Measurements from ENCODE around the gene ACOX1. TPM values are rescaled to one million over a fixed set of nuclear protein-coding genes. Genes with fewer than 3 reads are reported as not detected.
A peak's percentile ranks its signal among the peaks of the same experiment; 100 is the strongest.

Gene ACOX1
- total RNA-seq, 4 donors from 2014 or later = 45.3 to 57.4 (median 48.9) TPM

DNA sequence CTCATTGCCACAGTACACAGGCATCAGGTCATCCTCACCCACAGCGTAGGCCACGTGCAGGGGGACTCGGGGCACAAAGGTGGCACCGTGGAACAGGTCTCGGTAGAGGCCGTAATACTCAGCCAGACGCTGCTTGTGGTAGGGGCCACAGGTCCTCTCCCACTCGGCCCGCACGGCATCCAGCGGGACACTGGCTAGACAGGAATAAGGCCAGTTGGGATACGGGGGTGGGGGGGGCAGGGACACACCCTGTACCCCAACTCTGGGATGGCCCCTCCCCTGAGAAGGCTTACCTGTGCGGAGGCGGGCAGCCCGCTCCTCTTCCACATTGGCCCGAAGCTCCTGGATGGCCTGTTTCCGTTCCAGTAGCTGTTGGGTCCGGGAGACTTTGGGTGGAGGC lies 77.2 kb downstream of the ACOX1 start:
- Histone ChIP-seq H3K27ac (replicated peaks in 1 of 4) (no peak overlapping the region), H3K4me3 (no peak overlapping the region), H3K36me3 (peaks cover 33 to 57% (median 56%) of the 10 kb centered on the region in 4 donors), H3K4me1 (peaks cover 17 to 41% (median 36%) of the 10 kb centered on the region in 4 donors), H3K9me3 (no peaks in the 10 kb centered on the region), H3K27me3 (no peaks in the 10 kb centered on the region)
- DNase-seq (ENCODE audit: extremely low spot score) = no peak
- TF ChIP-seq POLR2A (IDR thresholded peaks at IDR 0.05; ENCODE audit: low read depth) = no peak
- TF ChIP-seq, protein P1, sequence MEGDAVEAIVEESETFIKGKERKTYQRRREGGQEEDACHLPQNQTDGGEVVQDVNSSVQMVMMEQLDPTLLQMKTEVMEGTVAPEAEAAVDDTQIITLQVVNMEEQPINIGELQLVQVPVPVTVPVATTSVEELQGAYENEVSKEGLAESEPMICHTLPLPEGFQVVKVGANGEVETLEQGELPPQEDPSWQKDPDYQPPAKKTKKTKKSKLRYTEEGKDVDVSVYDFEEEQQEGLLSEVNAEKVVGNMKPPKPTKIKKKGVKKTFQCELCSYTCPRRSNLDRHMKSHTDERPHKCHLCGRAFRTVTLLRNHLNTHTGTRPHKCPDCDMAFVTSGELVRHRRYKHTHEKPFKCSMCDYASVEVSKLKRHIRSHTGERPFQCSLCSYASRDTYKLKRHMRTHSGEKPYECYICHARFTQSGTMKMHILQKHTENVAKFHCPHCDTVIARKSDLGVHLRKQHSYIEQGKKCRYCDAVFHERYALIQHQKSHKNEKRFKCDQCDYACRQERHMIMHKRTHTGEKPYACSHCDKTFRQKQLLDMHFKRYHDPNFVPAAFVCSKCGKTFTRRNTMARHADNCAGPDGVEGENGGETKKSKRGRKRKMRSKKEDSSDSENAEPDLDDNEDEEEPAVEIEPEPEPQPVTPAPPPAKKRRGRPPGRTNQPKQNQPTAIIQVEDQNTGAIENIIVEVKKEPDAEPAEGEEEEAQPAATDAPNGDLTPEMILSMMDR (IDR thresholded peaks at IDR 0.05) = no peak
- TF ChIP-seq EP300 (IDR thresholded peaks at IDR 0.05) = no peak
- TF ChIP-seq POLR2AphosphoS5 (IDR thresholded peaks at IDR 0.05) = no peak
- 74% methylated on average over 4 of the region's 18 CpGs for WGBS
- intact Hi-C loops (cut with DNase I) = no loop called here

DNA sequence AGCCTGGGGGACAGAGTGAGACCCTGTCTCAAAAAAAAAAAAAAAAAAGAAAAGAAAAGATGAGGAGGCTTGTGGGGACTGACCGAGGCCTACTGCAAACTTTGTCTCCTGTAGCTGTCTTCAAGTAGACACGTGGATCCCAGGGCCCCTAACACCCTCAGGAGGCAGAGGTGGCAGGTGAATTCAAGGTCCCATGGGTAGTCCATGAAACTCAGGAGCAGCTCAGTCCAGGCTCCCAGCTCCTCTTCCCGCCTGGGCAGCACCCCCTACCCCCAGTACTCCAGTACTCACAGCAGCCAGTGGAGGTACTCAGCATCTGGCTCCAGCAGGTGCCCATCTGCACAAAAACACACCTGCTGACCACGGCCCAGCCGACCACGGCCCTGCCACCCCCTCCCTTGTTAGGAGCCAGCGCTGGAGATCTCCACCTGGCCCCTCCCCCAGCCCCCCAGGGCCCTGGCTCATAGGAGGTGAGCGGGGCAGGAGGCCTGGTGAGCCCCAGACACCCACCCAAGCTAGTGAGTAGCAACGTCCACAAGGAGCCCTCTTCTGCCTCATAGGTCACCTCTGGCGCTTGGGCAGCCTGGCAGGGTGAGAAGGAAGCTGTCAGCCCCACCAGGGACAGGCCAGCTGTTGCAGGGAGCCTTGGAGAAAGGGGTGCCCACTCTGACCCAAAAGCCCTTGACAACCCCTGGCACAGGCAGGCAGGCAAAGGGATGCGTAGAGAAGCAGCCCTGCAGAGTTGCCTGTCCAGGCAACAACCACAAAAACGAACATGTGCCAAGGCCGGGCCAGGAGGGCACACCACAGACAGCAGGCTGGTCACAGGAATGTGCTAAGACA lies 78.1 kb downstream of the ACOX1 start:
- Histone ChIP-seq H3K9me3 (no peaks in the 10 kb centered on the region), H3K4me1 (peaks cover 18 to 42% (median 37%) of the 10 kb centered on the region in 4 donors), H3K36me3 (peaks cover 33 to 57% (median 56%) of the 10 kb centered on the region in 4 donors), H3K4me3 (no peak overlapping the region), H3K27ac (replicated peaks in 1 of 4) (no peak overlapping the region), H3K27me3 (no peaks in the 10 kb centered on the region)
- intact Hi-C loops (cut with DNase I) = no loop called here
- WGBS = 81% methylated on average over 9 of the region's 13 CpGs
- TF ChIP-seq EP300 (IDR thresholded peaks at IDR 0.05) (no peak), POLR2A (IDR thresholded peaks at IDR 0.05; ENCODE audit: low read depth) (no peak), POLR2AphosphoS5 (IDR thresholded peaks at IDR 0.05) (no peak)
- TF ChIP-seq, protein P1 (IDR thresholded peaks at IDR 0.05) = no peak
- DNase-seq (ENCODE audit: extremely low spot score) = no peak

DNA sequence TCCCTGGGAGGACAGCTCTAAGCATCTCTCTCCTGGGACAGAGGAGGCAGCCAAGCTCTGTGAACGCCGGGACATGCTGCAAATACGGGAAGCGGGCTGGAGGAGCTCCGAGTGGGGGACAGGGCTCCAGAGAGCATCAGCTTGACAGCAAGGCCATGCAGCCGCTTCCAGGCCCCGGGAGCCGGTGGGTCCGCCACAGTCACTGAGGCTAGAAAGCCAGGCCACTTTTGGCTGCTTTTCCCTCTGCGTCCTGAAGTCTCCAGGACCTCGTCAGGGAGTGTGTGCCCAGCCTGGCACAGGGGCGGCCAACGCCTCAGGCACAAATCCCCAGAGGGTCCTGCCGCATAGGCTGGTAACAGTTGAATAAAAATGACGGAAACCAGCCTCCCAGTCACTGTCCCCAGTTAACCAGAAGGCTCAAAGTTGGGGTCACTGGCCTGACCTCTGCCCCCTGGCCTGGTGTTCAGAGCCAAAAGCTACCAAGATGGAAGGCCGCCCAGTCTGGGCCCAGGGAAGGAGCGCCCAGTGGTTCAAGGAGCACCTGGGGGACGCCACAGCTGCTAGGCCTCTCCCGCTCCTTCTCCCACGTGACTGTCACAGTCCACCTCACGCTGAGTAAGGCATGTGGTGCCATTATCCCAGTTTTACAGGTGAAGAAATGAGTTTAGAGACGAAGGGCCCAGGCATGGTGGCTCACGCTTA lies 79.0 kb downstream of the ACOX1 start:
- no peaks in the 10 kb centered on the region for H3K27me3 ChIP-seq
- peaks cover 23 to 44% (median 39%) of the 10 kb centered on the region in 4 donors for H3K4me1 ChIP-seq
- 82% methylated on average over 14 of the region's 23 CpGs for WGBS
- DNase-seq (ENCODE audit: extremely low spot score) = no peak
- H3K9me3 ChIP-seq = no peaks in the 10 kb centered on the region
- peaks cover 33 to 57% (median 56%) of the 10 kb centered on the region in 4 donors for H3K36me3 ChIP-seq
- H3K27ac ChIP-seq (replicated peaks in 1 of 4) = no peak overlapping the region
- TF ChIP-seq POLR2A (IDR thresholded peaks at IDR 0.05; ENCODE audit: low read depth) = peak; percentile 6
- TF ChIP-seq, protein P1 (IDR thresholded peaks at IDR 0.05) = no peak
- intact Hi-C loops (cut with DNase I) = no loop called here
- no peak overlapping the region for H3K4me3 ChIP-seq

- Histone ChIP-seq H3K4me1 (peaks cover 29 to 48% (median 44%) of the 10 kb centered on the region in 4 donors), H3K9me3 (no peaks in the 10 kb centered on the region), H3K36me3 (peaks cover 33 to 57% (median 56%) of the 10 kb centered on the region in 4 donors), H3K4me3 (no peak overlapping the region), H3K27ac (replicated peaks in 1 of 4) (no peak overlapping the region), H3K27me3 (no peaks in the 10 kb centered on the region)
- intact Hi-C loops (cut with DNase I) = no loop called here
- 96% methylated on average over 13 of the region's 13 CpGs for WGBS
- DNase-seq (ENCODE audit: extremely low spot score) = no peak
- TF ChIP-seq POLR2A (IDR thresholded peaks at IDR 0.05; ENCODE audit: low read depth) = no peak
- TF ChIP-seq EP300 (IDR thresholded peaks at IDR 0.05) = no peak
- no peak for TF ChIP-seq POLR2AphosphoS5 (IDR thresholded peaks at IDR 0.05)
- TF ChIP-seq, protein P1 (IDR thresholded peaks at IDR 0.05) = no peak
Measured at GRCh38 chr17:75899353-75899752, 79.6 kb downstream of the ACOX1 start.

Data from esophagus muscularis mucosa (tissue), 4 donors.